ENCODE measurements around the gene SPIRE1. TPM values are rescaled to one million over a fixed set of nuclear protein-coding genes. Genes with fewer than 3 reads are reported as not detected.

The SPIRE1 gene
- total RNA-seq, 4 donors from 2014 or later = 55.5 to 72.5 (median 60.4) TPM

GRCh38 chr18:12701161-12701560 is 43.3 kb upstream of the SPIRE1 start:
- Histone ChIP-seq H3K9me3 (no peaks in the 10 kb centered on the region), H3K27me3 (no peaks in the 10 kb centered on the region), H3K36me3 (peaks cover 0 to 1% (median 0%) of the 10 kb centered on the region in 3 donors), H3K27ac (no peak overlapping the region), H3K4me1 (peaks cover 0 to 40% (median 20%) of the 10 kb centered on the region in 4 donors), H3K4me3 (peak overlapping the region in 2 of 4 donors; percentile 67 to 80)
- no peak for DNase-seq (ENCODE audit: low spot score in 2 of 2)
- 84 to 89% methylated on average over 3 of the region's 3 CpGs for WGBS, 2 donors
- no peak for TF ChIP-seq POLR2A (IDR thresholded peaks at IDR 0.05)
- no peak for TF ChIP-seq EP300 (IDR thresholded peaks at IDR 0.05)
- no peak for TF ChIP-seq CTCF (IDR thresholded peaks at IDR 0.05)

- Histone ChIP-seq H3K4me3 (no peak overlapping the region), H3K9me3 (no peaks in the 10 kb centered on the region), H3K4me1 (peaks cover 0 to 31% (median 19%) of the 10 kb centered on the region in 4 donors), H3K36me3 (no peaks in the 10 kb centered on the region), H3K27ac (no peak overlapping the region), H3K27me3 (no peaks in the 10 kb centered on the region)
- no peak for TF ChIP-seq CTCF (IDR thresholded peaks at IDR 0.05)
- TF ChIP-seq POLR2A (IDR thresholded peaks at IDR 0.05) = no peak
- TF ChIP-seq EP300 (IDR thresholded peaks at IDR 0.05) = no peak
- 85 to 88% methylated on average over 2 of the region's 2 CpGs for WGBS, 2 donors
- DNase-seq (ENCODE audit: low spot score in 2 of 2) = no peak
These were observed 41.8 kb upstream of the SPIRE1 start for GRCh38 chr18:12699747-12700146.

GRCh38 chr18:12694032-12694431 is 36.1 kb upstream of the SPIRE1 start:
- 52 to 67% methylated on average over 2 of the region's 2 CpGs for WGBS, 2 donors
- Histone ChIP-seq H3K4me3 (no peak overlapping the region), H3K9me3 (no peaks in the 10 kb centered on the region), H3K27me3 (no peaks in the 10 kb centered on the region), H3K27ac (no peak overlapping the region), H3K4me1 (no peaks in the 10 kb centered on the region), H3K36me3 (peaks cover 0 to 31% (median 0%) of the 10 kb centered on the region in 3 donors)
- DNase-seq (ENCODE audit: low spot score in 2 of 2) = no peak
- TF ChIP-seq POLR2A (IDR thresholded peaks at IDR 0.05) (no peak), CTCF (IDR thresholded peaks at IDR 0.05) (no peak), EP300 (IDR thresholded peaks at IDR 0.05) (no peak)

GRCh38 chr18:12692206-12692605 is 34.3 kb upstream of the SPIRE1 start:
- H3K4me1 ChIP-seq = no peaks in the 10 kb centered on the region
- H3K27me3 ChIP-seq = no peaks in the 10 kb centered on the region
- no peaks in the 10 kb centered on the region for H3K9me3 ChIP-seq
- DNase-seq (ENCODE audit: low spot score in 2 of 2) = no peak
- H3K27ac ChIP-seq = no peak overlapping the region
- TF ChIP-seq EP300 (IDR thresholded peaks at IDR 0.05) (no peak), POLR2A (IDR thresholded peaks at IDR 0.05) (no peak), CTCF (IDR thresholded peaks at IDR 0.05) (no peak)
- H3K4me3 ChIP-seq = no peak overlapping the region
- peaks cover 0 to 31% (median 0%) of the 10 kb centered on the region in 3 donors for H3K36me3 ChIP-seq
- WGBS, 2 donors = 89 to 93% methylated on average over 7 to 9 of the region's 9 CpGs

GRCh38 chr18:12689256-12689850 is 31.4 kb upstream of the SPIRE1 start:
- Histone ChIP-seq H3K27ac (no peak overlapping the region), H3K27me3 (no peaks in the 10 kb centered on the region), H3K36me3 (peaks cover 0 to 49% (median 0%) of the 10 kb centered on the region in 3 donors), H3K4me1 (no peaks in the 10 kb centered on the region), H3K4me3 (no peak overlapping the region), H3K9me3 (no peaks in the 10 kb centered on the region)
- DNase-seq (ENCODE audit: low spot score in 2 of 2) = no peak
- 77 to 84% methylated on average over 4 of the region's 4 CpGs for WGBS, 2 donors
- TF ChIP-seq CTCF (IDR thresholded peaks at IDR 0.05) = no peak
- no peak for TF ChIP-seq EP300 (IDR thresholded peaks at IDR 0.05)
- no peak for TF ChIP-seq POLR2A (IDR thresholded peaks at IDR 0.05)

All from tibial nerve (tissue), 4 donors.